ENCODE results near the gene TAF1C.

The TAF1C gene

GRCh38 chr16:84141143-84141670 lies 45.6 kb downstream of the TAF1C start:
- no peaks in the 10 kb centered on the region; the same call in 1 of the 2 replicates for H3K36me3 ChIP-seq (ENCODE audit: control insufficient read depth, insufficient read depth, low read length)

GRCh38 chr16:84139628-84140258 lies 47.1 kb downstream of the TAF1C start:
- H3K36me3 ChIP-seq (ENCODE audit: control insufficient read depth, insufficient read depth, low read length), result no peaks in the 10 kb centered on the region; the same call in 1 of the 2 replicates
- no CpG with 5 or more reads among the region's 6 CpGs for WGBS (ENCODE audit: insufficient coverage, insufficient read length)
- no peaks in the 10 kb centered on the region for H3K9me3 ChIP-seq (ENCODE audit: control insufficient read depth, insufficient read depth, low read length)
- no peak for DNase-seq (ENCODE audit: low read depth, low spot score)
- no peak overlapping the region for H3K27ac ChIP-seq (ENCODE audit: low read length)
- no peaks in the 10 kb centered on the region for H3K27me3 ChIP-seq (ENCODE audit: control insufficient read depth, insufficient read depth, low read length)
- H3K4me1 ChIP-seq (ENCODE audit: control insufficient read depth, insufficient read depth, low read length), result peaks cover 6% of the 10 kb centered on the region
- H3K4me3 ChIP-seq (ENCODE audit: low read length), result no peak overlapping the region

More at GRCh38 chr16:84141143-84141670, 45.6 kb downstream of the TAF1C start:
- H3K4me3 ChIP-seq (ENCODE audit: low read length), result no peak overlapping the region
- WGBS (ENCODE audit: insufficient coverage, insufficient read length), result no CpG with 5 or more reads among the region's 13 CpGs
- H3K27me3 ChIP-seq (ENCODE audit: control insufficient read depth, insufficient read depth, low read length), result no peaks in the 10 kb centered on the region
- no peak overlapping the region for H3K27ac ChIP-seq (ENCODE audit: low read length)
- DNase-seq (ENCODE audit: low read depth, low spot score), result no peak
- no peaks in the 10 kb centered on the region for H3K9me3 ChIP-seq (ENCODE audit: control insufficient read depth, insufficient read depth, low read length)
- H3K4me1 ChIP-seq (ENCODE audit: control insufficient read depth, insufficient read depth, low read length), result peaks cover 6% of the 10 kb centered on the region

GRCh38 chr16:84138824-84139627 lies 47.8 kb downstream of the TAF1C start:
- Histone ChIP-seq H3K27me3 (ENCODE audit: control insufficient read depth, insufficient read depth, low read length) (no peaks in the 10 kb centered on the region), H3K36me3 (ENCODE audit: control insufficient read depth, insufficient read depth, low read length) (no peaks in the 10 kb centered on the region; the same call in 1 of the 2 replicates), H3K27ac (ENCODE audit: low read length) (no peak overlapping the region), H3K9me3 (ENCODE audit: control insufficient read depth, insufficient read depth, low read length) (no peaks in the 10 kb centered on the region), H3K4me3 (ENCODE audit: low read length) (no peak overlapping the region), H3K4me1 (ENCODE audit: control insufficient read depth, insufficient read depth, low read length) (peaks cover 6% of the 10 kb centered on the region)
- DNase-seq (ENCODE audit: low read depth, low spot score), result no peak
- no CpG with 5 or more reads among the region's 14 CpGs for WGBS (ENCODE audit: insufficient coverage, insufficient read length)

GRCh38 chr16:84138500-84138823 lies 48.4 kb downstream of the TAF1C start:
- H3K36me3 ChIP-seq (ENCODE audit: control insufficient read depth, insufficient read depth, low read length), result no peaks in the 10 kb centered on the region; the same call in 1 of the 2 replicates
- no peaks in the 10 kb centered on the region for H3K9me3 ChIP-seq (ENCODE audit: control insufficient read depth, insufficient read depth, low read length)
- no peak for DNase-seq (ENCODE audit: low read depth, low spot score)
- H3K27me3 ChIP-seq (ENCODE audit: control insufficient read depth, insufficient read depth, low read length), result no peaks in the 10 kb centered on the region
- peaks cover 6% of the 10 kb centered on the region for H3K4me1 ChIP-seq (ENCODE audit: control insufficient read depth, insufficient read depth, low read length)
- H3K4me3 ChIP-seq (ENCODE audit: low read length), result no peak overlapping the region
- no peak overlapping the region for H3K27ac ChIP-seq (ENCODE audit: low read length)
- no CpG with 5 or more reads among the region's 2 CpGs for WGBS (ENCODE audit: insufficient coverage, insufficient read length)

GRCh38 chr16:84137769-84138357 lies 49.0 kb downstream of the TAF1C start:
- no peak overlapping the region for H3K4me3 ChIP-seq (ENCODE audit: low read length)
- H3K9me3 ChIP-seq (ENCODE audit: control insufficient read depth, insufficient read depth, low read length), result no peaks in the 10 kb centered on the region
- no peak for DNase-seq (ENCODE audit: low read depth, low spot score)
- no CpG with 5 or more reads among the region's 7 CpGs for WGBS (ENCODE audit: insufficient coverage, insufficient read length)
- no peak overlapping the region for H3K27ac ChIP-seq (ENCODE audit: low read length)
- no peaks in the 10 kb centered on the region; the same call in 1 of the 2 replicates for H3K36me3 ChIP-seq (ENCODE audit: control insufficient read depth, insufficient read depth, low read length)
- peaks cover 6% of the 10 kb centered on the region for H3K4me1 ChIP-seq (ENCODE audit: control insufficient read depth, insufficient read depth, low read length)
- no peaks in the 10 kb centered on the region for H3K27me3 ChIP-seq (ENCODE audit: control insufficient read depth, insufficient read depth, low read length)

- no peak overlapping the region for H3K4me3 ChIP-seq (ENCODE audit: low read length)
- H3K27me3 ChIP-seq (ENCODE audit: control insufficient read depth, insufficient read depth, low read length), result no peaks in the 10 kb centered on the region
- WGBS (ENCODE audit: insufficient coverage, insufficient read length), result no CpG with 5 or more reads among the region's 8 CpGs
- H3K36me3 ChIP-seq (ENCODE audit: control insufficient read depth, insufficient read depth, low read length), result no peaks in the 10 kb centered on the region; the same call in 1 of the 2 replicates
- no peak for DNase-seq (ENCODE audit: low read depth, low spot score)
- peaks cover 7% of the 10 kb centered on the region for H3K4me1 ChIP-seq (ENCODE audit: control insufficient read depth, insufficient read depth, low read length)
- H3K9me3 ChIP-seq (ENCODE audit: control insufficient read depth, insufficient read depth, low read length), result no peaks in the 10 kb centered on the region
- H3K27ac ChIP-seq (ENCODE audit: low read length), result no peak overlapping the region
These were observed 49.6 kb downstream of the TAF1C start for GRCh38 chr16:84137287-84137686.

- H3K9me3 ChIP-seq (ENCODE audit: control insufficient read depth, insufficient read depth, low read length), result no peaks in the 10 kb centered on the region
- H3K4me1 ChIP-seq (ENCODE audit: control insufficient read depth, insufficient read depth, low read length), result peaks cover 7% of the 10 kb centered on the region
- H3K36me3 ChIP-seq (ENCODE audit: control insufficient read depth, insufficient read depth, low read length), result no peaks in the 10 kb centered on the region; the same call in 1 of the 2 replicates
- no peak for DNase-seq (ENCODE audit: low read depth, low spot score)
- no peak overlapping the region for H3K4me3 ChIP-seq (ENCODE audit: low read length)
- WGBS (ENCODE audit: insufficient coverage, insufficient read length), result no CpG with 5 or more reads among the region's 11 CpGs
- H3K27me3 ChIP-seq (ENCODE audit: control insufficient read depth, insufficient read depth, low read length), result no peaks in the 10 kb centered on the region
- H3K27ac ChIP-seq (ENCODE audit: low read length), result no peak overlapping the region
These were observed 50.3 kb downstream of the TAF1C start for GRCh38 chr16:84136331-84137125.

GRCh38 chr16:84132527-84133285 lies 54.2 kb downstream of the TAF1C start:
- Histone ChIP-seq H3K36me3 (ENCODE audit: control insufficient read depth, insufficient read depth, low read length) (peaks cover 11% of the 10 kb centered on the region), H3K27me3 (ENCODE audit: control insufficient read depth, insufficient read depth, low read length) (no peaks in the 10 kb centered on the region; the same call in 1 of the 2 replicates), H3K4me1 (ENCODE audit: control insufficient read depth, insufficient read depth, low read length) (peaks cover 4% of the 10 kb centered on the region), H3K27ac (ENCODE audit: low read length) (no peak overlapping the region), H3K4me3 (ENCODE audit: low read length) (no peak overlapping the region), H3K9me3 (ENCODE audit: control insufficient read depth, insufficient read depth, low read length) (no peaks in the 10 kb centered on the region)
- WGBS (ENCODE audit: insufficient coverage, insufficient read length), result no CpG with 5 or more reads among the region's 7 CpGs
- DNase-seq (ENCODE audit: low read depth, low spot score), result no peak

GRCh38 chr16:84131117-84131516 lies 55.7 kb downstream of the TAF1C start:
- no peaks in the 10 kb centered on the region; the same call in 1 of the 2 replicates for H3K27me3 ChIP-seq (ENCODE audit: control insufficient read depth, insufficient read depth, low read length)
- no peak for DNase-seq (ENCODE audit: low read depth, low spot score)
- WGBS (ENCODE audit: insufficient coverage, insufficient read length), result no CpG with 5 or more reads among the region's 5 CpGs
- H3K9me3 ChIP-seq (ENCODE audit: control insufficient read depth, insufficient read depth, low read length), result no peaks in the 10 kb centered on the region
- H3K4me1 ChIP-seq (ENCODE audit: control insufficient read depth, insufficient read depth, low read length), result peaks cover 2% of the 10 kb centered on the region
- H3K36me3 ChIP-seq (ENCODE audit: control insufficient read depth, insufficient read depth, low read length), result peaks cover 11% of the 10 kb centered on the region; the same call in 1 of the 2 replicates
- H3K4me3 ChIP-seq (ENCODE audit: low read length), result no peak overlapping the region
- H3K27ac ChIP-seq (ENCODE audit: low read length), result no peak overlapping the region

Measured in iPS DF 6.9 (cell line).